Right lobe of liver (tissue), 6 donors: ENCODE results near the gene RSPH6A. TPM values are rescaled to one million over a fixed set of nuclear protein-coding genes. Genes with fewer than 3 reads are reported as not detected.

Experiments used
- ATAC-seq, 4 donors: fragments of 200-7000 bp; cut with Tn5 transposase; one replicate each; pipeline ENCODE4 v1.9.1; 2020; ENCODE audit warnings: mild to moderate bottlenecking in 4 of 4, moderate library complexity in 4 of 4
- DNase-seq, 3 donors: peaks; one replicate each; pipeline ENCODE4 v3.0.0-alpha.2; 2020
- H3K27ac ChIP-seq, 3 donors: fragments of 200-600 bp; one replicate each; pipeline ENCODE4 v1.8.0; 2022
- H3K27me3 ChIP-seq, 2 donors: fragments of 200-600 bp; one replicate each; pipeline ENCODE4 v1.8.0; 2022
- H3K36me3 ChIP-seq, 4 donors: fragments of 200-600 bp; sonication (generic) in 1 of 4; one replicate each; pipeline versions ENCODE4 v1.5.1 to v1.8.0; 2017 to 2022; ENCODE audit warnings: control low read depth in 1 of 4
- H3K4me1 ChIP-seq, 4 donors: fragments of 200-600 bp; sonication (generic) in 1 of 4; one replicate each; pipeline versions ENCODE4 v1.5.1 to v1.8.0; 2017 to 2022; ENCODE audit warnings: control low read depth in 1 of 4
- H3K4me3 ChIP-seq, 3 donors: fragments of 200-600 bp; one replicate each; pipeline ENCODE4 v1.8.0; 2022
- H3K9me3 ChIP-seq, 4 donors: fragments of 200-600 bp; sonication (generic) in 1 of 4; one replicate each; pipeline versions ENCODE4 v1.5.1 to v1.8.0; 2017 to 2022; ENCODE audit warnings: control low read depth in 1 of 4
- CTCF ChIP-seq, 4 donors: fragments of 200-600 bp in 3 of 4; fragments of 450-650 bp in 1 of 4; IDR thresholded peaks; one replicate each; pipeline versions ENCODE4 v1.5.1 to v1.8.0; 2016 to 2022; ENCODE audit warnings: antibody characterized with exemption in 4 of 4, mild to moderate bottlenecking in 2 of 4
- POLR2A ChIP-seq: fragments of 450-650 bp; IDR thresholded peaks from one replicate; pipeline ENCODE4 v1.6.1; 2017; ENCODE audit warnings: antibody characterized with exemption, mild to moderate bottlenecking
- WGBS: methylation state at CpG from one replicate; pipeline ENCODE4 v1.1.6; 2018; ENCODE audit warnings: low coverage, low lambda C conversion rate; ENCODE audit not compliant: insufficient coverage; ENCODE audit errors: missing lambda C conversion rate; 5-methylcytosine and 5-hydroxymethylcytosine counted together
- intact Hi-C, 2 donors: fragments of 100-400 bp; cut with DNase I; formaldehyde crosslinking; loops; one replicate each; pipeline versions ENCODE4 v1.11.2 to v1.14.1; 2022
- total RNA-seq, 6 experiments: library from RNA; depleted of rRNA in 2 of 6; stranded (reverse); fragments of >200 nt in 2 of 6; fragmentation: NEBNext Ultra II Directional in 3 of 6; extraction: Animal tissue kit (Norgen Biotek cat#: 25700) in 3 of 6; gene quantifications; one replicate each; pipeline versions ENCODE4 v1.1.0 to v1.2.4, GENCODE V29; 2016 to 2023
- donor health status: DM: no; HTN: yes; CAD: no.
- donor health status: DM: no; HTN: no; CAD: no.
- donor health status: DM: no; HTN: no; CAD: no.
- donor health status: DM: no; HTN: yes; CAD: no.
- donor health status: DM: no; HTN: yes; CAD: no.

RSPH6A gene
- total RNA-seq, 6 experiments from 2014 or later: not detected

DNA sequence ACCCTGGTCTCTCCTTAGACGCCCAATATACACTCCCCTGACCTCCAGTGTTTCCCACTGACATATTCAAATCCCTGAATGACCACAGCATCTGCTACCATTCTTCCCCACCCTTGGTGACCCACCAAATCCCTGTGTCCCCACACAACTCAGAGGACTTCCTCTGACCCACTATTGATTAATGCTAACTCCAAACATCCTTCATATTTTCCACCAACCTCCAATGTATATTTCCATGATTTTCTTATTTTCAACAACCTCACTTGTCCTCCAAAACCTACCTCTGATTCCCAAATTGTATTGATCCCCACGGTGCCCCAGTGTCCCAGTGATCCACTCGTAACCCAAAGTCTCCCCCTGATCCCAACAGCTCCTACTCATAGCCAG lies 21.9 kb downstream of the RSPH6A start:
- no peak for ATAC-seq
- peaks cover 0 to 15% (median 2%) of the 10 kb centered on the region in 4 donors for H3K4me1 ChIP-seq
- H3K27me3 ChIP-seq: no peaks in the 10 kb centered on the region
- DNase-seq: no peak
- 17% methylated on average over 3 of the region's 3 CpGs for WGBS
- H3K27ac ChIP-seq: no peak overlapping the region
- intact Hi-C loops: no loop called here
- TF ChIP-seq CTCF (IDR thresholded peaks at IDR 0.05) (no peak), POLR2A (no peak)
- no peak overlapping the region for H3K4me3 ChIP-seq
- H3K9me3 ChIP-seq: no peaks in the 10 kb centered on the region
- no peaks in the 10 kb centered on the region for H3K36me3 ChIP-seq

DNA sequence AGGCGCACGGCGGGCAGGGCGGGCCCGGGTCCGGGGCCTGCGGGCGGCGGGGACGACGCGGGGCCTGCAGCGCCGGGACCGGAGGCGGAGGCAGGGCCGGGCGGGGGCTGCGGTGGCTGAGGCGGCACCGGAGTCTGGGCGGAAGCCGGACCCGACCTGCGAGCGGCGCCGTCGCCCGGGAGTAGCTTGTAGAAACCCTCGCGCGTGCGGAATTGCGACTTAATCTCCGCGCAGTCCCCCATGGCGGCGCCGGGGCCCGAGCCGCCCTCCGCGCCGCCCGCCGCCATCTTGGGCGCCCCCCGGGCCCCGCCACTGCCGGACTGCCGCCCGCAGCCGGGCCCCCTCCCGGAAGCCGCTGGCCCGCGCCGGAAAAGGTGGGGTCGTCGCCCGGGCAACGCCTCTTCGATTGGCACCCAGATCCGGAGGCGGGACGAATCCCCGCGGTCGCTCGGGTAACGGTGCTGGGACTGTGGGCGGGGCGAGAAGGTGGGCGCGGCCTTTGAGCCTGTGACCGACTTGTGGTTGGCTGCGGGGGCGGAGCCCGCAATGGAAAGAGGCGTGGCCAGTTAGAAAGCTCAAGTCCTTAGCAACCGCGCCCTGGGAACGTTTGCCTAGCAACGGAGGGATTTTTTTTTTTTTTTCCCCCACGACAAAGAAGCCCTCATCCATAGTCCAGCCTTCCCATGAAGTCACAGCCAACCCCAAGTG lies 22.5 kb downstream of the RSPH6A start, which contains the start of gene DMWD:
Gene DMWD, minus strand, starts transcription at position 376 of the 708 bp plus-strand sequence. Its CDS starts 89 bp downstream, at position 287.
- Histone ChIP-seq H3K9me3 (no peaks in the 10 kb centered on the region), H3K4me1 (peaks cover 0 to 15% (median 2%) of the 10 kb centered on the region in 4 donors), H3K27ac (peak within 1 kb of the TSS in 1 of 3 donors; percentile 29), H3K27me3 (no peaks in the 10 kb centered on the region), H3K4me3 (peak within 1 kb of the TSS; percentile 54 to 97 (median 59)), H3K36me3 (no peaks in the 10 kb centered on the region)
- no CpG with 5 or more reads among the region's 86 CpGs for WGBS
- DNase-seq: peak; percentile 100
- ATAC-seq: peak; percentile 99 to 100 (median 99)
- intact Hi-C loops: no loop called here
- TF ChIP-seq CTCF (IDR thresholded peaks at IDR 0.05) (no peak), POLR2A (peak; percentile 54)

DNA sequence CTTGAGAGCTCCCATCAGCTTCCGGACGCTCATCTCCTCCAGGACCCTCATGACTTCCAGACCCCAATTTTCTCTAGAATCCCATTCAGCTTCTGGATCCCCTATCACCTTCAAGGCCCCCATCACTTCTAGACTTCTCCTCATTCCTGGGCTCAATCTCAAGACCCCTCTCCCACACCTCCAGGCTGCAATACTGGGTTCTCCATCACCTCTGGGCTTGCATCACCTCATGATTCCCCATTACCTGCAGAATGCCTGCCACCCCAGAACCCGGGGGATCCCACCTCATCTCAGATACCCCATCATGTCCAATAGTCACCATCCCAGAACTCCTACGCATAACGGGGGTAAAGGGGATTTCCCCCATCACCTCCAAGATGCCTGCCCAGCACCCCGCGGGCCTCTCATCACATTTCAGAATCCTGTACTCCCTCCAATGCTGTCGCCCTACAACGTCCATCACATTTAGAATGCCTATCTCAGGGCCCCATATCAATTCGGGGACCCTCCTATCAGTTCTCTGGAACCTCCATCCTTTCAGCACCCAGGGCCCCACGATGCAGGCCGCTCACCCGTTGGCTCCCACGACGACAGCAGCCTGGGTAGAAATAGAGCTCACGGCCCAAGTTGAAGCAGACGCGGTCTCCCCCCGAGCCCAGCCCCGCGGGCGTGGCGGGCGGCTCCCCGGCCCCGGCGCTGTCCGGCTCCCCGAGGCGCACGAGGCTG lies 23.2 kb downstream of the RSPH6A start:
- Histone ChIP-seq H3K4me3 (peak overlapping the region; percentile 54 to 97 (median 59)), H3K27ac (no peak overlapping the region), H3K36me3 (no peaks in the 10 kb centered on the region), H3K9me3 (no peaks in the 10 kb centered on the region), H3K4me1 (peaks cover 0 to 15% (median 2%) of the 10 kb centered on the region in 4 donors), H3K27me3 (no peaks in the 10 kb centered on the region)
- TF ChIP-seq POLR2A (no peak), CTCF (IDR thresholded peaks at IDR 0.05) (no peak)
- WGBS: 23% methylated on average over 10 of the region's 31 CpGs
- intact Hi-C loops: no loop called here
- no peak for ATAC-seq
- no peak for DNase-seq

DNA sequence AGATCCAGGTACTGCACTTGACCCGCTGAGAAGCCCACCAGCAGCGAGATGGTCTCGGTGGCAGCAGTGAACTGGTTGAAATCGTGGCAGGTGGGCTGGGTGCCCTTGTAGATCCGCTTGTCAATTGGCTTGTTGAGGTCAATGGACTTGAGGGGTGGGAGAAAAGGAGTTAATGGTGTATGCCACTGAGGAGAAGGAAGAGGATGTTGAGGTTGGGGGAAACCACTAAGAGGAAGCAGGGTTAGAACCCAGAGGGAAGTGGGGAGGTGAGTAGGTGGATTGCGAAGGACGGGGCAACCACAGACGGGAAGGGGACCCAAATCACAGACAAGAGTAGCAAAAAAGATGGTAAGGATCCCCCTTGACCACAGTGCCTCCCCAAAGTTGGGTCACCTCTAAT lies 24.2 kb downstream of the RSPH6A start:
- no peak overlapping the region for H3K27ac ChIP-seq
- DNase-seq: no peak
- intact Hi-C loops: no loop called here

More for the DNA sequence above, 24.2 kb downstream of the RSPH6A start:
- Histone ChIP-seq H3K27me3 (no peaks in the 10 kb centered on the region), H3K4me3 (no peak overlapping the region), H3K4me1 (peaks cover 0 to 15% (median 2%) of the 10 kb centered on the region in 4 donors), H3K36me3 (no peaks in the 10 kb centered on the region), H3K9me3 (no peaks in the 10 kb centered on the region)
- TF ChIP-seq CTCF (IDR thresholded peaks at IDR 0.05) (no peak), POLR2A (no peak)
- 71% methylated on average over 5 of the region's 8 CpGs for WGBS
- no peak for ATAC-seq
